Osteoblast (primary cell): ENCODE results near the gene NRG3. TPM values are rescaled to one million over a fixed set of nuclear protein-coding genes. Genes with fewer than 3 reads are reported as not detected.

Source experiments
- DNase-seq: peaks from one replicate; pipeline ENCODE4 v3.0.0; 2011; ENCODE audit warnings: low spot score, mixed read lengths; ENCODE audit not compliant: insufficient read length; ENCODE audit errors: missing footprints
- H2AFZ ChIP-seq: 2 replicates; pipeline ENCODE4 v1.6.0; 2011; ENCODE audit warnings: mild to moderate bottlenecking, low read length
- H3K27ac ChIP-seq: 2 replicates; pipeline ENCODE4 v1.5.1; 2011; ENCODE audit warnings: mild to moderate bottlenecking, low read depth, low read length, moderate library complexity
- H3K27me3 ChIP-seq: 2 replicates; pipeline ENCODE4 v1.6.0; 2012; ENCODE audit warnings: mild to moderate bottlenecking, control low read depth, inconsistent platforms, low read length, moderate library complexity; ENCODE audit not compliant: insufficient read depth
- H3K36me3 ChIP-seq: 2 replicates; pipeline ENCODE4 v1.5.1; 2011; ENCODE audit warnings: mild to moderate bottlenecking, low read length, control low read depth, moderate library complexity; ENCODE audit not compliant: insufficient read depth
- H3K4me1 ChIP-seq: 2 replicates; pipeline ENCODE4 v1.5.1; 2011; ENCODE audit warnings: mild to moderate bottlenecking, low read length, control low read depth, moderate library complexity; ENCODE audit not compliant: insufficient read depth
- H3K4me2 ChIP-seq: 2 replicates; pipeline ENCODE4 v1.6.0; 2011; ENCODE audit warnings: mild to moderate bottlenecking, low read length; ENCODE audit not compliant: insufficient read depth
- H3K4me3 ChIP-seq: fragments of 200-600 bp; sonication (generic); 3 replicates; pipeline ENCODE4 v1.5.1; 2012; ENCODE audit warnings: mild to moderate bottlenecking, low read length, inconsistent platforms; ENCODE audit not compliant: insufficient read depth
- H3K79me2 ChIP-seq: 2 replicates; pipeline ENCODE4 v1.6.0; 2012; ENCODE audit warnings: mild to moderate bottlenecking, low read length, control low read depth, inconsistent platforms; ENCODE audit not compliant: insufficient read depth
- H3K9me3 ChIP-seq: 2 replicates; pipeline ENCODE4 v1.5.1; 2011; ENCODE audit warnings: low read depth, low read length, control low read depth
- H4K20me1 ChIP-seq: 2 replicates; pipeline ENCODE4 v1.6.0; 2012; ENCODE audit warnings: mild to moderate bottlenecking, low read length, control low read depth; ENCODE audit not compliant: insufficient read depth
- total RNA-seq: library from RNA; depleted of rRNA; stranded (reverse); fragments of >200 nt; gene quantifications from 2 replicates; pipeline ENCODE4 v1.2.3, GENCODE V29; 2012
- TF ChIP-seq, protein P1 (sequence below): IDR thresholded peaks from 2 replicates; pipeline ENCODE4 v1.5.1; 2011; ENCODE audit warnings: mild to moderate bottlenecking, low read depth, low read length, moderate library complexity; ENCODE audit errors: extremely low read depth

Gene NRG3
- not detected in 2 replicates for total RNA-seq

- no peaks in the 10 kb centered on the region for H3K36me3 ChIP-seq
- H2AFZ ChIP-seq, result no peak within 1 kb of the TSS
- no peaks in the 10 kb centered on the region for H3K4me1 ChIP-seq
- no peak within 1 kb of the TSS for H3K4me3 ChIP-seq
- H3K4me2 ChIP-seq, result no peak within 1 kb of the TSS
- no peak within 1 kb of the TSS for H3K27ac ChIP-seq
- no peaks in the 10 kb centered on the region for H3K79me2 ChIP-seq
- no peaks in the 10 kb centered on the region for H4K20me1 ChIP-seq
- TF ChIP-seq, protein P1, sequence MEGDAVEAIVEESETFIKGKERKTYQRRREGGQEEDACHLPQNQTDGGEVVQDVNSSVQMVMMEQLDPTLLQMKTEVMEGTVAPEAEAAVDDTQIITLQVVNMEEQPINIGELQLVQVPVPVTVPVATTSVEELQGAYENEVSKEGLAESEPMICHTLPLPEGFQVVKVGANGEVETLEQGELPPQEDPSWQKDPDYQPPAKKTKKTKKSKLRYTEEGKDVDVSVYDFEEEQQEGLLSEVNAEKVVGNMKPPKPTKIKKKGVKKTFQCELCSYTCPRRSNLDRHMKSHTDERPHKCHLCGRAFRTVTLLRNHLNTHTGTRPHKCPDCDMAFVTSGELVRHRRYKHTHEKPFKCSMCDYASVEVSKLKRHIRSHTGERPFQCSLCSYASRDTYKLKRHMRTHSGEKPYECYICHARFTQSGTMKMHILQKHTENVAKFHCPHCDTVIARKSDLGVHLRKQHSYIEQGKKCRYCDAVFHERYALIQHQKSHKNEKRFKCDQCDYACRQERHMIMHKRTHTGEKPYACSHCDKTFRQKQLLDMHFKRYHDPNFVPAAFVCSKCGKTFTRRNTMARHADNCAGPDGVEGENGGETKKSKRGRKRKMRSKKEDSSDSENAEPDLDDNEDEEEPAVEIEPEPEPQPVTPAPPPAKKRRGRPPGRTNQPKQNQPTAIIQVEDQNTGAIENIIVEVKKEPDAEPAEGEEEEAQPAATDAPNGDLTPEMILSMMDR, result no peak
- DNase-seq, result peak; percentile 34
- peaks cover 23% of the 10 kb centered on the region for H3K27me3 ChIP-seq
- H3K9me3 ChIP-seq, result no peaks in the 10 kb centered on the region
Observed at GRCh38 chr10:81874875-81875466, at the start of gene NRG3. TSS of gene NRG3 (plus strand) at chr10:81875194.

- no peaks in the 10 kb centered on the region for H3K79me2 ChIP-seq
- no peaks in the 10 kb centered on the region for H3K36me3 ChIP-seq
- no peak overlapping the region for H3K4me2 ChIP-seq
- no peaks in the 10 kb centered on the region for H3K9me3 ChIP-seq
- no peaks in the 10 kb centered on the region for H4K20me1 ChIP-seq
- H3K27ac ChIP-seq, result no peak overlapping the region
- no peak overlapping the region for H3K4me3 ChIP-seq
- H3K27me3 ChIP-seq, result no peaks in the 10 kb centered on the region
- TF ChIP-seq, protein P1, result no peak
- H3K4me1 ChIP-seq, result no peaks in the 10 kb centered on the region
- H2AFZ ChIP-seq, result no peak overlapping the region
- DNase-seq, result no peak
Observed at GRCh38 chr10:81828251-81828650, 46.7 kb upstream of the NRG3 start.

DNA sequence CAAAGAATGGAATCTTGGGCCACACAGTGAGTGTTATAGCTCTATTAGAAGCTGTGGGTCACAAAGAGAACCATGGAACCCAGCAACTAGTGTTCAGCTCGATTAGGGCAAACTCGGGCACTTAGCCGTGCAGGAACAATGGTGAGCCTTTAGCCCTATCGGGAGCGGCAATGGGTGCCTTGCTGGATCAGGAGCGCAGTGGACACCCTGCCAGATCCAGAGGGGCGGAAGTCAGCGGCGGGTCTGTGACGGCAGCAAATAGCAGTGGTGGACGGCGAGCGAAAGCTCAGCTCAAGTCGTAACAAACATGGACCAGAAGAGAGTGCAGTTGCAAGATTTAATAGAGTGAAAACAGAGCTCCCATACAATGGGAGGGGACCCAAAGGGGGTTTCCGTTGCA lies 43.9 kb upstream of the NRG3 start:
- H3K27me3 ChIP-seq, result no peaks in the 10 kb centered on the region
- no peaks in the 10 kb centered on the region for H3K36me3 ChIP-seq
- no peaks in the 10 kb centered on the region for H3K79me2 ChIP-seq
- no peak overlapping the region for H3K4me2 ChIP-seq
- TF ChIP-seq, protein P1, result no peak
- H3K27ac ChIP-seq, result no peak overlapping the region
- no peak for DNase-seq
- H3K4me1 ChIP-seq, result no peaks in the 10 kb centered on the region
- peaks cover 2% of the 10 kb centered on the region for H3K9me3 ChIP-seq
- H4K20me1 ChIP-seq, result no peaks in the 10 kb centered on the region
- no peak overlapping the region for H3K4me3 ChIP-seq
- no peak overlapping the region for H2AFZ ChIP-seq

DNA sequence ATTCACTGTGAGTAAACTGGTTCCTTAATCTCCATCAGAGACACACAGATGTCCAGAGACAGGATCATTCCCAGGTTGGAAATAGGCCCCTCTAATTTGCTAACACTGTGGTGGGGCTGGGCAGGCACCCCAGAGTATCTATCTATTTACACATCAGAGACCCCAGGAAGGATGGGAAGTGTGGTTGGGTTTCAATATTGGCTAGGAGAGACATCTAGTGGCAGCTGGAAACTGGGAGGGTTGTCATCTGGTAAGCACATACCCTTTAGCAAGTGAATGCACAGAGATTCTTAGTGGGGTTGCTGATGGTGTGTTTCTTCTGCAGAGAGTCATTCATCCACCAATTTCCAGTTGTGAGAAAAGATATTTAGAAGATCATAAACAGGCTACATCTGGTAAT lies 36.0 kb upstream of the NRG3 start:
- Histone ChIP-seq H3K4me2 (no peak overlapping the region), H3K27me3 (no peaks in the 10 kb centered on the region), H3K9me3 (peaks cover 2% of the 10 kb centered on the region), H3K36me3 (no peaks in the 10 kb centered on the region), H3K4me1 (no peaks in the 10 kb centered on the region), H3K27ac (no peak overlapping the region), H3K79me2 (no peaks in the 10 kb centered on the region), H3K4me3 (no peak overlapping the region), H4K20me1 (no peaks in the 10 kb centered on the region), H2AFZ (no peak overlapping the region)
- no peak for DNase-seq
- TF ChIP-seq, protein P1, result no peak
